GM10847 (cell line): ENCODE measurements around the gene HBG2.

Source experiments
- POLR2A ChIP-seq: IDR thresholded peaks from 2 replicates; pipeline ENCODE4 v1.6.1; 2011; ENCODE audit not compliant: insufficient read length; ENCODE audit errors: extremely low read depth

Gene HBG2

GRCh38 chr11:5229356-5229755 lies 25.2 kb downstream of the HBG2 start:
- TF ChIP-seq POLR2A, result no peak

- TF ChIP-seq POLR2A, result no peak
These were observed 26.5 kb downstream of the HBG2 start for GRCh38 chr11:5228124-5228523.

DNA sequence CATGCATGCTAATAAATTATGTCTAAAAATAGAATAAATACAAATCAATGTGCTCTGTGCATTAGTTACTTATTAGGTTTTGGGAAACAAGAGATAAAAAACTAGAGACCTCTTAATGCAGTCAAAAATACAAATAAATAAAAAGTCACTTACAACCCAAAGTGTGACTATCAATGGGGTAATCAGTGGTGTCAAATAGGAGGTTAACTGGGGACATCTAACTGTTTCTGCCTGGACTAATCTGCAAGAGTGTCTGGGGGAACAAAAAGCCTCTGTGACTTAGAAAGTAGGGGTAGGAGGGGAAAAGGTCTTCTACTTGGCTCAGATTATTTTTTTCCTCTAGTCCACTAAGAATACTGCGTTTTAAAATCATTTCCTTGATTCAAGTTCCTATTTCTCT lies 26.9 kb downstream of the HBG2 start:
- no peak for TF ChIP-seq POLR2A

DNA sequence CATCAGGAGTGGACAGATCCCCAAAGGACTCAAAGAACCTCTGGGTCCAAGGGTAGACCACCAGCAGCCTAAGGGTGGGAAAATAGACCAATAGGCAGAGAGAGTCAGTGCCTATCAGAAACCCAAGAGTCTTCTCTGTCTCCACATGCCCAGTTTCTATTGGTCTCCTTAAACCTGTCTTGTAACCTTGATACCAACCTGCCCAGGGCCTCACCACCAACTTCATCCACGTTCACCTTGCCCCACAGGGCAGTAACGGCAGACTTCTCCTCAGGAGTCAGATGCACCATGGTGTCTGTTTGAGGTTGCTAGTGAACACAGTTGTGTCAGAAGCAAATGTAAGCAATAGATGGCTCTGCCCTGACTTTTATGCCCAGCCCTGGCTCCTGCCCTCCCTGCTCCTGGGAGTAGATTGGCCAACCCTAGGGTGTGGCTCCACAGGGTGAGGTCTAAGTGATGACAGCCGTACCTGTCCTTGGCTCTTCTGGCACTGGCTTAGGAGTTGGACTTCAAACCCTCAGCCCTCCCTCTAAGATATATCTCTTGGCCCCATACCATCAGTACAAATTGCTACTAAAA lies 27.8 kb downstream of the HBG2 start, which contains the start of gene HBB:
Gene HBB (minus strand): TSS at position 340 of the 579 bp plus-strand sequence. CDS start 50 bp downstream, at position 290.
- no peak for TF ChIP-seq POLR2A

DNA sequence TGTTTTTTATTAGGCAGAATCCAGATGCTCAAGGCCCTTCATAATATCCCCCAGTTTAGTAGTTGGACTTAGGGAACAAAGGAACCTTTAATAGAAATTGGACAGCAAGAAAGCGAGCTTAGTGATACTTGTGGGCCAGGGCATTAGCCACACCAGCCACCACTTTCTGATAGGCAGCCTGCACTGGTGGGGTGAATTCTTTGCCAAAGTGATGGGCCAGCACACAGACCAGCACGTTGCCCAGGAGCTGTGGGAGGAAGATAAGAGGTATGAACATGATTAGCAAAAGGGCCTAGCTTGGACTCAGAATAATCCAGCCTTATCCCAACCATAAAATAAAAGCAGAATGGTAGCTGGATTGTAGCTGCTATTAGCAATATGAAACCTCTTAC lies 29.1 kb downstream of the HBG2 start:
- no peak for TF ChIP-seq POLR2A

- no peak for TF ChIP-seq POLR2A
These were observed 29.8 kb downstream of the HBG2 start for GRCh38 chr11:5224538-5225479.

DNA sequence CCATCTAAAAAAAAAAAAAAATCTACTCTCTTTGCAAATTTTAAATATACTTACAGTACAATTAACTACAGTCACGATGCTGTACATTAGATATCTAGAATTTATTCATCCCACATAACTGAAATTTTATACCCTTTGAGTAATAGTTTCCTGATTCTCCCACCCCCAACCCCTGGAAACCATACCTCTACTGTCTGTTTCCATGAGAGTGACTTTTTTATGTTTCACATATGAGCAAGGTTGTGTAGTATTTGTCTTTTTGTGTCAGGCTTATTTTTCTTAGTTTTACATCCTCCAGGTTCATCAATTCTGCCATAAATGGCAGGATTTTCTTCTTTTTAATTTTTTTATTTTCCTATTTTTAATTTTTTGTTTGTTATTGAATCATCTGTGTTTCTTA lies 30.9 kb downstream of the HBG2 start:
- no peak for TF ChIP-seq POLR2A

DNA sequence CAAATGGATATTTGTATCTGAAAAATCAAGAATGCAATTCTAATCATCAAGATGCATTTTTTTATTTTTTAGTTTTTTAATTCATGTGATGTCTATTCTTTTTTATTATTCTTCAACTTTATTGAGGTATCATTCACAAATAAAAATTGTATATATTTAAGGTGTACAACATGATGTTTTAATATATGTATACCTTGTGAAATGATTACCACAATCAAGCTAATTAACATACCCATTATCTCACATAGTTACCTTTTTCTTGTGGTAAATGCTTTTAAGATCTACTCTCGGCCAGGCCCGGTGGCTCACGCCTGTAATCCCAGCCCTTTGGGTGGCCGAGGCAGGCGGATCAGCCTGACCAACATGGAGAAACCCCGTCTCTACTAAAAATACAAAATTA lies 31.4 kb downstream of the HBG2 start:
- TF ChIP-seq POLR2A, result no peak

- TF ChIP-seq POLR2A, result no peak
These were observed 44.1 kb downstream of the HBG2 start for GRCh38 chr11:5210376-5210885.

GRCh38 chr11:5204787-5205186 lies 49.8 kb downstream of the HBG2 start:
- TF ChIP-seq POLR2A, result no peak

- TF ChIP-seq POLR2A, result no peak
These were observed 51.2 kb downstream of the HBG2 start for GRCh38 chr11:5203366-5203765.
